Gastroesophageal sphincter (tissue), 3 donors: ENCODE measurements around the gene NCOA5.

ENCODE experiments used
- EP300 ChIP-seq: sonication (generic); formaldehyde crosslinking; IDR thresholded peaks from one replicate; pipeline ENCODE4 v1.6.1; 2017; ENCODE audit warnings: antibody characterized with exemption, mild to moderate bottlenecking
- POLR2A ChIP-seq, 2 donors: fragments of 450-650 bp; IDR thresholded peaks; one replicate each; pipeline ENCODE4 v1.6.1; 2017; ENCODE audit warnings: antibody characterized with exemption in 2 of 2, mild to moderate bottlenecking in 2 of 2, moderate library complexity in 1 of 2
- POLR2AphosphoS5 ChIP-seq: sonication (generic); formaldehyde crosslinking; IDR thresholded peaks from one replicate; pipeline ENCODE4 v1.6.1; 2017; ENCODE audit warnings: antibody characterized with exemption
- TF ChIP-seq, protein P1 (sequence below), 4 experiments: fragments of 200-600 bp in 2 of 4; fragments of 450-650 bp in 2 of 4; sonication (generic) in 1 of 4; IDR thresholded peaks; one replicate each; pipeline ENCODE4 v1.5.1; 2017 to 2019; ENCODE audit warnings: antibody characterized with exemption in 4 of 4, mild to moderate bottlenecking in 2 of 4, moderate library complexity in 2 of 4

DNA sequence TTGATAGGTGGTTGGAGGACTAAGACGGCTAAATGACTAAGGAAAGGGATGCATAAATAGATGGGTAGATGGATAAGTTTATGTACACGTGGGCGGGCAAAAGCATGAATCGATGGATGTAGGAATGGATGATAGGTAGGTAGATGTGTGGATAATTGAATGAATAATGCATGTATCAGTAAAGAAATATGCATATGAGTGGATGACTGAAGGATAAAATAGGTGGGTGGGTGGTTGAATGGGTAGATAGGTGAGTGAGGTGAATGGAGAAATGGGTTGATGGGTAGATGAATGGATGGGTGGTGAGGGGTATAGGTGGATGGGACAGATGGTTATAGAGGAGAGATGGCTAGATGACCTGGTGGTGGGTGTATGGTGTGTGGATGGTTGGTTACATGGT lies 40.6 kb downstream of the NCOA5 start:
- TF ChIP-seq POLR2A (IDR thresholded peaks at IDR 0.05) (no peak), POLR2AphosphoS5 (no peak), EP300 (no peak)
- TF ChIP-seq, protein P1, sequence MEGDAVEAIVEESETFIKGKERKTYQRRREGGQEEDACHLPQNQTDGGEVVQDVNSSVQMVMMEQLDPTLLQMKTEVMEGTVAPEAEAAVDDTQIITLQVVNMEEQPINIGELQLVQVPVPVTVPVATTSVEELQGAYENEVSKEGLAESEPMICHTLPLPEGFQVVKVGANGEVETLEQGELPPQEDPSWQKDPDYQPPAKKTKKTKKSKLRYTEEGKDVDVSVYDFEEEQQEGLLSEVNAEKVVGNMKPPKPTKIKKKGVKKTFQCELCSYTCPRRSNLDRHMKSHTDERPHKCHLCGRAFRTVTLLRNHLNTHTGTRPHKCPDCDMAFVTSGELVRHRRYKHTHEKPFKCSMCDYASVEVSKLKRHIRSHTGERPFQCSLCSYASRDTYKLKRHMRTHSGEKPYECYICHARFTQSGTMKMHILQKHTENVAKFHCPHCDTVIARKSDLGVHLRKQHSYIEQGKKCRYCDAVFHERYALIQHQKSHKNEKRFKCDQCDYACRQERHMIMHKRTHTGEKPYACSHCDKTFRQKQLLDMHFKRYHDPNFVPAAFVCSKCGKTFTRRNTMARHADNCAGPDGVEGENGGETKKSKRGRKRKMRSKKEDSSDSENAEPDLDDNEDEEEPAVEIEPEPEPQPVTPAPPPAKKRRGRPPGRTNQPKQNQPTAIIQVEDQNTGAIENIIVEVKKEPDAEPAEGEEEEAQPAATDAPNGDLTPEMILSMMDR (IDR thresholded peaks at IDR 0.05) = no peak
